SIG-M5 treated with dmso at 0.1 percent for 504 hours (cell line): ENCODE measurements around the gene DCST2.

ENCODE experiments used
- DNase-seq: peaks from one replicate; lab custom pipeline; 2025; ENCODE audit not compliant: unreplicated experiment; lab: John Stamatoyannopoulos, UW

DCST2 gene

DNA sequence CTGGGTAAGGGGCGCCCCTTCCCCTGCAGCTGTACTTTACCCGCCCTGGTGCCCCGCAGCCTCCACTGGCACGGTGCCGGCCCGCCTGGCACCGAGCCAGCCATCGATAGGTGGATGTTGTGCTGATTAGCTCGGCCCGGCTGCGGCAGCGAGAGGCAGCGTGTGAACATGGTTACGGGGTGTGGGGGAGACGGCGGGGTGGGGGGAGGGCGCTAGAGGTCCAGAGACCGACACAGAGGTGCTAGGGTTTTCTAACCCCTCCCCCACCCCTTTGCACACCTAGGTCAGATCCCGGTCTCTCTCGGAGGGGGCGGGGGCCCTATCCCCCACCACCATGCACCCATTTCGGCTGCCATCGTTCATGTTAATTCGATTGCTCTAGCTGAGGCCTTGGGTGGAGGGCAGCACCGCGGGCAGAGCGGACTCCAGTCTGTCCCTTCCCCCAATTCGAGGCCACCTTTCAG, 36.6 kb upstream of the DCST2 start:
- DNase-seq: no peak

DNA sequence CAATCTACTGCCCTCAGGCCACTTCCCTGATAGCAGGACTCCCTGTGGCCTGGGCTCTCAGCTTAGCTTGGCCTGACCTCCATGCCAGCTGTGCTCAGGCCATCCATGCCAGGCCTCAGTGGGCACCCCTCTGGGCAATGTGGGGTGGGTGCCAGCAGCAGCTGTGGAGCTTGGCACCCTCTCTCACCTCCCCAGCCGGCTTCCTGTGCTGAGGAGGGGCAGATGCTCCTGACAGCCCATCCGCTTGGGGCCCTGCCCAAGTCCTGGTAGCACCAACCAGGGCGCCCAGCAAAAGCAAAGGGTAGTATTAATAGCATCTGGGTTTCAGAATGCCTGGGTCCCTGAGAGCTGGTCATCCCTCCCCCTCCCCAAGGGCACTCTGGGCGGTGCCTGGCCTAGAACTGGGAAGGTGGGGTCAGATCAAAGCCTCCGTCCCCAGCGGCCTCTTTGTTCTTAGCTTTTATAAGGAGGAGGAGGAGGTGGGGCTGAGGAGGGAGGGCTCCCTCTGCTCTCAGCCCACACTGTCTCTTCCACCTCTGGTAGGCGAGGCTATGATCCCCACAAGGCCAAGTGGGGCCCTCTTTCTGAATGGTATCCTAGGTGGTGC, 36.1 kb upstream of the DCST2 start:
- DNase-seq: no peak

DNA sequence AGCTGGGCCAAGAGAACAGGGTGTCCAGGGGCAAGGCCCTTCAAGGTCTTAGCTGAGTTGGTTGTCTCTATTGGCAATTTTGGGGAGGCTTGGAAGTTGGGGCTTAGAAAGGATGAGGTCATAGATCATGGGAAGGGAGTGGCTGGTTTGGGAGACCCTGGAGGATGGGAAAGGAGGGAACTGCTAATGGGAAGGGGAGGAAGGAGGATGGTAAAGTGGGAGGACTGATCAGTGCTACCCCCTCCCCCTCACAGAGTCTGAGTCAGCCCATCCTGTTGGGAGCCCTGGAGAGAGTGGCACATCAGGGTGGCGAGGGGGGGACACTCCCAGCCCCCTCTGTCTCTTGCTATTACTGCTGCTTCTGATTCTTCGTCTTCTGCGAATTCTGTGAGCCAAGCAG, 35.0 kb upstream of the DCST2 start:
- DNase-seq: no peak

DNA sequence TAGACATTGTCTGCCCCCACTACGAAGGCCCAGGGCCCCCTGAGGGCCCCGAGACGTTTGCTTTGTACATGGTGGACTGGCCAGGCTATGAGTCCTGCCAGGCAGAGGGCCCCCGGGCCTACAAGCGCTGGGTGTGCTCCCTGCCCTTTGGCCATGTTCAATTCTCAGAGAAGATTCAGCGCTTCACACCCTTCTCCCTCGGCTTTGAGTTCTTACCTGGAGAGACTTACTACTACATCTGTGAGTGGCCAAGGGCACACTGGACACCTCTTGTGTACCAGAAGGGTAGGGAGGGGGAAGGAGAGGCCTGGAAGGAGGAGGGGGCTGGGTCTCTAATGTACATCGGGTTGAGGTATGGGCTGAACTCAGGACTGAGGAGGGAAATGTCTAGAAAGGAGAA, 33.2 kb upstream of the DCST2 start:
- DNase-seq: no peak

DNA sequence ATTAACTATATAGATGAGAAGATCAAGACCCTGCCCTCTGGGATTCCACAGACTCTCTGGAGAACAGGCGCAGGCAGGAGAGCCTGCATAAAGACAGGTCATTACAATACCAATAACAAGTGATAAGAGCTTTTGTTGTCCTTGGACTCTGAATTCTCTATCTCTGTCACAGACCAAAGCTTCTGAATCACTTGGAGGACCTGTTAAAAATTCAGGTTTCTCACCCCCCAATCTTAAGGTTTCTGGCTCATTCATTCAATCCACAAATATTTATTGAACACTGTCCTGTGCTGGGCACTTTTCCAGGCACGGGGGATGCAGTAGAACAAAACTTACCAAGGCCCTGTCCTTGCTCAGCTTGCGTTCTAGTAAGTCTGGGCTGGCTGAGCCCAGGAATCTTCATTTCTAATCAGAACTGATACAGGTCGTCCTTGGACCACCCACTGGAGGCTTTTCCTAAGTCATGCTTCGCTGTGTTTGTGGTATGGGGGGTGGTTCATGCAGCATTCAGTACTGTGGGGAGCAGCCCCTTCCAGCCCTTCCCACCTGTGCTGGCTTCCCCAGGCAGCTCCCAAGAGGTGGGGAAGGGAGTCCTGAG, 31.4 kb upstream of the DCST2 start:
- DNase-seq: no peak

DNA sequence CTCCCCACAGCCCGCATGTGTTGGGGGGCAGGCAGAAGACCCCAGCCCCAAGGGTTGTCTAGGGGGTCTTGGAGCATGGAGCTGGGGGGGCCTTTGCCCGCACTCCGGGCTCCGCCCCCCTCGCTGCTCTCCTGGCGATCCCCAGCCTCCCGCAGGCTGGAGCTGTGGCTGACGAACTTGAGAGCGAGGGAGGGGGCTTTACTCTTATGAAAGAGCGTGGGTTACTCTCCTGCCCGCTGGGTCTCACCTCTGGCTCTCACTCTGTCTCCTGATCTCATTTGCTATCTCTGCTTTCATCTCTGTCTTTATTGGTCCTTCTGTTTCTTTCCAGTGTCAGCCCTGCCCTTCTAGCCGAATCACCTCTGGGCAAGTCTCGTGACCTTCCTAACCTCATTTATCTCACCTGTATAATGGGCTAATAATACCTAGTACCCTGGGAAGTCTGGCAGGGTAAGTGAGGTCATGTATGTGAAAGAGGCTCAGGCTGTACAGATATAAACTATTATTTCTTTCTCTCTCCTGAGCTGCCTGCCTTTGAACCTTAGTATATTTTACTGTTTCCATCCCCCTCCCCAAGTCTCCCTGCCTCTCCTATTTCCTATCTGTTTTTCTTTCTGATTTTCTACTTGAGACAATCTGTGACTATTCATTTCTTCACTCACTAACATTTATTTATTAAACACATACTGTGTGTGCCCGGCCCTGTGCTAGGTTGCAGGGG, 30.7 kb upstream of the DCST2 start:
- peak; percentile 39 for DNase-seq

DNA sequence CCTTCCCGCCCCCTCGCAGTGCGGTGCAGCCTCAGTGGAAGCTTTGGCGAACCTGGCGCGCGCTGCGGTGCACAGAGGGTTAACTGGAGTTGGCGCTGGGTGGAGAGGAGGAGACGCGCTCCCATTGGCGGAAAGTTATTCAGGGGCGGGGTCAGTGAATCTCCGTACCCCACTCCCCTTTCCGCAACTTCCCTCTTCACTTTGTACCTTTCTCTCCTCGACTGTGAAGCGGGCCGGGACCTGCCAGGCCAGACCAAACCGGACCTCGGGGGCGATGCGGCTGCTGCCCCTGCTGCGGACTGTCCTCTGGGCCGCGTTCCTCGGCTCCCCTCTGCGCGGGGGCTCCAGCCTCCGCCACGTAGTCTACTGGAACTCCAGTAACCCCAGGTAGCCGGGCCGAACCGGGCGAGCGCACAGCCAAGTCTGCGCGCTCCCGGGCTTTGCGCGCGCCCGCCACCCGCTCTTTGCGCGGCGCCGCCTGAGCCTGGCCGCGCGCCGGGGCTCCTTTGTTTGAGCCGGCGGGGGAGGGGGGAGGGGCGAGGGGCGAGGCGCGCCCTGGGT, 30.0 kb upstream of the DCST2 start, which contains the start of gene EFNA4:
EFNA4 (plus strand) TSS at position 191 of the 561 bp plus-strand sequence; CDS start at position 275, 84 bp downstream.
- DNase-seq: peak; percentile 98

DNA sequence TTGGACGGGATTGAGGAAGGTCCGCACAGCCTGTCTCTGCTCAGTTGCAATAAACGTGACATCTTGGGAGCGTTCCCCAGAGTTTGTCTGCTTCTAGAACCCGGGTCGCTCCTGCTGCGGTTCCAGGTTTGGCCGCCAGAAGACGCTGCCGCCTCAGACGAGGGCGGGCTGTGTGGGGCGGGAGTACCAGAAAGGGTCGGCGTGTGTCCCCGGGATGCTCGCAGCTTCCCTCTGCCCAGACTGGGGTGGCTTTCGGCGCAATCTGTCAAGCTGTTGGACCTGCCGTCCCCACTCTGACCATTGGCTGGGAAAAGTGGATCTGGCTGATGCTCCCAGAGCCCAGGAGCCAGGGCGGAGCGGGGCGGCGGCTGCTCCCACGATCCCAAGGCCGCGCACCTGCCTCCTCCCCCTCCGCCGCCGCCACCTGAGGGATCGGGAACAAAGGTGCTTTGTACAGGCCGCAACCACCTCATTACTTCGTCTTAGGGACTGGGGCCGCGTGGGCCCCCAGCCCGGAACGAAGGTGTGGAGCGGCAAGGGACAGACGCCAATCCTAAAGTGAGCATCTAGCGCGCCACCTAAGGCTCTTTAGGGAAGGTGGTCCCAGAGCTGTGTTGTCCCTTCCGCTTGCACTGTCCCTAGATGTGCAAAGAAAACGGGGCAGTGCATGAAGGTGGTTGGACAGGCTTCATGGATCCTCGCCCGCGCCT, 29.3 kb upstream of the DCST2 start:
- DNase-seq: peak; percentile 72

DNA sequence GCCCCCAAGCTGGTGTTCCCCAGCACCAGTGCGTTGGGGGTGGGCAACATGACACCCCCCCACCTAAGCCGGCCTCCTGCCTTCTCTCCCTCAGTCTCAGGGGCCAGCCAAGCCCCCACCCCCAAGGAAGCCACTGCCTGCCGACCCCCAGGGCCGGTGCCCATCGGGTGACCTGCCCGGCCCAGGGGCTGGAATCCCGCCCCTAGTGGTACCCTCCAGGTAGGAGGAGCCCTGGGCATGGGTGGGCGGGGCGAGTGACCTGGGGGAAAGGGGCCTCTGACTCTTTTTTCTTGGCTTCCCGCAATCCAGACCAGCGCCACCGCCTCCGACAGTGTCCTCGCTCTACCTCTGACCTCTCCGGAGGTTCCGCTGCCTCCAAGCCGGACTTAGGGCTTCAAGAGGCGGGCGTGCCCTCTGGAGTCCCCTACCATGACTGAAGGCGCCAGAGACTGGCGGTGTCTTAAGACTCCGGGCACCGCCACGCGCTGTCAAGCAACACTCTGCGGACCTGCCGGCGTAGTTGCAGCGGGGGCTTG, 28.6 kb upstream of the DCST2 start:
- no peak for DNase-seq

DNA sequence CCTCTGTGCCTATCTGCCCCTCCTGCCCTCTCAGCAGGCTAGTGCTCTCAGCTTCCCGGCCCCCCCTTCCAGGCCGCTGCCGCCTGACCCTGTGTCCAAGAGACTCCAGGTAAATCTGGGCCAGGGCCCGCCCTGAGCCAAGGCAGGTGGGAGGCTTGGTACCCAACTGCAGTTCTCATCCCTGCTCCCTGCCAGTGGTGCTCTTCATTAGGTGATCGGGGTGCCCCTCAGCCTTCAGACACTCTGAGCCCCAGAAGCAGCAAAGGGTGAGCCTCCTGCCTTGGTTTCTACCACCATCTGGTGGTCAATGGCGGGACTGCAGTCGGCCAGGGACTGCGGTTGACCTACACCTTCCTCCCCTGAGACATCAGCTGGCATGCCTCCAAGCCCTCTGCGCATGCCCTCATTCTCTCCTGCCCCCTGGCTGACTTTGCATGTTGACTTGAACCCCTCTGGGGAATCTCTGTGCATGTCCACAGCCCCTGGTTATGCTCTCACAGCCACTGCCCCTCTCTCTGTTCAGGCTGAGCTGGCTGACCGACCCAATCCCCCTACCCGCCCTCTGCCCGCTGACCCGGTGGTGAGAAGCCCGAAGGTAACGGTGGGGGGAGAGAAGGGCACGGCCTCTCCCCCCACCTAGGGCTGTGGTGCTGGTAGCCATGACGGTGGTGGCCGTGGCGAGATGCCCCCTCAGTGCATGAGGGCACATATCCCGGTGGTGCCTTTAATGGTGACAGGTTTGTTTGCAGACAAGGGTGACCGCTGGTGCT, 28.0 kb upstream of the DCST2 start:
- DNase-seq: peak; percentile 81

DNA sequence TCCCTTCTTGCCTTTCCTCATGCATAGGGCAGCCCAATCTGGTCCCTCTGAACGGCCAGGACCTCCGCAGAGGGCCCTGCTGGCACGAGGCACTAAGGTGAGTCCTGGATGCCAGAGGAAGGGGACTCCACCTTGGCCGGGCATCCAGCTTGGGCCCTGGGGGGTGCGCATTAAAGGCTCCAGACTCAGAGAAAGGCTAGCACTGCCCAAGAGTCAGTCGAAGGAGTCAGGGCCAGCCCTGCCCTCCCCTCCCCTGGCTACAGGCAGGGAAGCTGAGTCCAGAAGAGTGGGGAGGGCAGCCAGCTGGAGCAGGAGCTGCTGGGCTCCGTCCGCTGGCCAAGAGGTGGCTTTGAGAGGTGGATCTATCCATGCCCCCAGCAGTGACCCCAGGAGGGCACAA, 27.2 kb upstream of the DCST2 start:
- no peak for DNase-seq

DNA sequence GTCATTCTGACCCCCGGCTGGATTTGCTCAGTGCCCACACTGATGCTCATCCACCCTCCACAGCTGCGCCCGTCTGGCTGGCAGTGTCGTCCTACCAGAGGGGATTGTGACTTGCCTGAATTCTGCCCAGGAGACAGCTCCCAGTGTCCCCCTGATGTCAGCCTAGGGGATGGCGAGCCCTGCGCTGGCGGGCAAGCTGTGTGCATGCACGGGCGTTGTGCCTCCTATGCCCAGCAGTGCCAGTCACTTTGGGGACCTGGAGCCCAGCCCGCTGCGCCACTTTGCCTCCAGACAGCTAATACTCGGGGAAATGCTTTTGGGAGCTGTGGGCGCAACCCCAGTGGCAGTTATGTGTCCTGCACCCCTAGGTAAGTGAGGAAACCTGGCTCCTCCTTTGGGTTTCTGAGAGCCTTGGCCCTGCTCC, 24.2 kb upstream of the DCST2 start:
- DNase-seq: no peak

DNA sequence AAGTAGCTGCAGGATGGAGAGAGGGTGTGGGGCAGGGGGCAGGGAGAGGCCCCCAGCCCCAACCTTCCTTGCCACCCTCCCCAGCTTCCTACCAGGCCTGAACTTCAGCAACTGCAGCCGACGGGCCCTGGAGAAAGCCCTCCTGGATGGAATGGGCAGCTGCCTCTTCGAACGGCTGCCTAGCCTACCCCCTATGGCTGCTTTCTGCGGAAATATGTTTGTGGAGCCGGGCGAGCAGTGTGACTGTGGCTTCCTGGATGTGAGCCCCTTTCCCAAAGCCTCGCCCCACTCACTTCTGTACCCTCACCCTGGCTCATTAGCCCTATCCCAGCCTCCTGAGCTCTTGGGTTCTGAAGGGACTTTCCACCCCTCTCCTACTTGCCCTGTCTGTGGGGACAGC, 23.5 kb upstream of the DCST2 start:
- DNase-seq: no peak

DNA sequence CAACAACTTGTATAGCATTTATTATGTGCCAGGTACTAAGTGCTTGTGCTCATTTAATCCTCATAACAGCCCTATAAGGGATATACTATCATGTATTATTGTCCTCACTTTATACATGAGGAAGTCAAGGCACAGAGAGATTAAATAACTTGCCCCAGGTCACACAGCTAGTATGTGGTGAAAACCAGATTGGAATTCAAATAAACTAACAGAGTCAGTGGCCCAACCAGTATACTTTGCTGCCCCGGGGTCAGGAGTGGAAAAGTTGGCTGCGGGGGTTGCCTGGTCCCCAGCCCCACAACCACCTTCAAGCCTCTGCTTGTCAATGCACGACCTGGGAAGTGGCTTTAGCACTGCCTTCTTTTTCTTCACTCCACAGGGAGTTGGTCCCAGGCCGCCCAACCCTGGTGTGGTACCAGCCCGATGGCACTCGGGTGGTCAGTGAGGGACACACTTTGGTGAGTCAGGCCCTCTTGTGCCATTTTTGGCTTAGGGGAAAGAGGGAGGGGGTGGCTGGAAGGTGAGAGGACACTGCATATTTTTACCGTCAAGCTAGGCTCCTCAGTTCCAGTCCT, 20.0 kb upstream of the DCST2 start:
- no peak for DNase-seq

DNA sequence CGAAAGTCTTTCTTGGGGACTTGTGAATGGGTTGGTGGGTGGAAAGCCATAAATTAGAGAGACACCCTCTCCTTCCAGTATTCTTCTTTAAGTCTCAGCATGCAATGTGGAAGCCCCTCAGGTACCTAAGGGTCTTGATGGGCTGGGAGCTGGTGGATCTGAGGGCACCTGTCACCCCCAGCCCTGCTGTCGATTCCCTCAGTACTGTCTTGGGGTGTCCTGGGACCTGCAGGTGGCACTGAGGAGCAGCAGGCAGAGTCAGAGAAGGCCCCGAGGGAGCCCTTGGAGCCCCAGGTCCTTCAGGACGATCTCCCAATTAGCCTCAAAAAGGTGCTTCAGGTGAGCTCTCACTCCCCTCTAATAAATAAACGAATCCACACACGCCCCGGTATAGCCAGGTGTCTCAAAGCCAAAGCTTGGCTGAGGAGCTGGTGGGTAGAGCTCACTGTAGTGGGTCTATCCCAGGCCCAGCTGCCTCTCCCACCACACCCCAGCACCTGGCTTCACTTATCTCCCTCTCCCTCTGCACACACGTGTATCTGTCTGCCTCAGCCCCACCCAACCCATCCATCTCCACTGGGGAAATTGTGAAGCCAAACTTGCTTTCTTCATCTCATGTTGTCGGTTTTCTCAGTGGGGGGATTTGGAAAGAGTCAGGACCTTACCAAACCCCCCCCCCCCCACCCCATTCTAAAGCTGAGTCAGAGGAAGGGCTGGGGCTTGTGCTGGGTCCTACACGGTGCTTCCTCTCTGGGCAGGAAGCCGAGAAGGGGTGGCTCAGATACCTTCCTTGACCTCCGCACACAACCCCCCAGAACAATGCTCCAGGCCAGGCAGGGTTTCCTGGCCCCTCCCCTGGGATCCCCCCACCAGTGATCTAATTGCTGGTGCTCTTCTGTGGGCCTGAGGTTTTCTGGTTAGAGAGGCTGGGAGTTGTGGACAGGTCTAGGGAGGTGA, 19.1 kb upstream of the DCST2 start:
- DNase-seq: peak; percentile 37

DNA sequence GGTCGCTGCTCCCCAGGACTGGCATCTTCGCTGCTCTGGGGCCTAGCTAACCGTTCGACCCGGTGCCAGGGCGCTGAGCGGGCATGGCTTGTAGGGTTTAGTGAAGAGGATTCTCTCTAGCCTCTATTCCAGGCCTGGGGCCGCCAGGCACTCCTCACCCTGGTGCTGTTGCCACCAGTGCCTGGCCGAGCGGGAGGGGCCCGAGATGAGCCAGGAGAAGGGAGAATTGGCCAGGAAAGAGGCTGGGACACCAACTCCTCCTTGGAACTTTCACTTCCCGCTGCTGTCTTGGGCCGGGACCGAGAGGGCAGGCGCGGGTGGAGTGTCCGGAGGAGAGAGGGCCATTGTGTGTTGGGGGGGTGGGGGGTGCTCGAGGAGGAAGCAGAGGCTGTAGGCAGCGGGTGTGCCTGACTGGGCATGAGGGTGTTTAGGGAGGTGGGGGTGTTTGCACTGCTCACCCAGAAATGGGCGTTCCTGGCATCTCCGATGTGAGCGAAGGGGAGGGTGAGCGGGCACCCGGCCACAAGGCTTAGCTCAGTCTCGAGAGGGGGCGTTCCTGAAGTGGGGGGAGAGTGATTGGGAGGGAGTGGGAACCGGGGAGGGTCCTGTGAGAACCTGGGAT, 18.3 kb upstream of the DCST2 start:
- DNase-seq: peak; percentile 61

DNA sequence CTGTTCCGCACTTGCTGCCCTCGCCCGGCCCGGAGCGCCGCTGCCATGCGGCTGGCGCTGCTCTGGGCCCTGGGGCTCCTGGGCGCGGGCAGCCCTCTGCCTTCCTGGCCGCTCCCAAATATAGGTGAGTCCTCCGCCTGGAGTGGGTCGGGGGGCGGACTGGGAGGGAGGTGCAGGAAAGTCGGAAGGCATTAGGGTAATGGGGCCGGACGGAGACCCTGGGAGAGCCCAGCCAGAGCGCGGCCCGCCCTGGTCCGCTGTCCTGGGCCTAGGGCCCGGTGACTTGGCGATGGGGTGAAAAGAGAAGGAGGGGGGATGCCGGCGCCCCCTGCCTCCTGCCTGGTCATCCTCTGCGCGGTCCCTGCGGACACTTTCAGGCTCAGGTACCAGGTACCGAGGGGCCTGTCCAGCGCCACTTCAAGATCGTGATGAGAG, 17.8 kb upstream of the DCST2 start:
- no peak for DNase-seq
